Measurements from ENCODE around the gene CTSD.
A peak's percentile ranks its signal among the peaks of the same experiment; 100 is the strongest.

The CTSD gene

GRCh38 chr11:1780700-1781592 is 17.2 kb upstream of the CTSD start:
- Histone ChIP-seq H3K9me2 (replicated peaks; ENCODE audit: low read depth, low read length) (no peaks in the 10 kb centered on the region), H4K20me1 (ENCODE audit: insufficient read depth, low read length, poor library complexity, severe bottlenecking) (no peaks in the 10 kb centered on the region), H2AFZ (ENCODE audit: low read length) (no peak overlapping the region), H3K4me3 (ENCODE audit: low read length, poor library complexity, severe bottlenecking) (no peak overlapping the region), H3K9ac (ENCODE audit: low read depth, low read length, poor library complexity, severe bottlenecking) (peak overlapping the region; percentile 32), H3K4me1 (ENCODE audit: insufficient read depth, low read length, poor library complexity, severe bottlenecking) (peaks cover 21% of the 10 kb centered on the region), H3K27me3 (ENCODE audit: insufficient read depth, low read length, poor library complexity, severe bottlenecking) (no peaks in the 10 kb centered on the region), H3K9me3 (ENCODE audit: insufficient read depth, low read depth, low read length) (no peaks in the 10 kb centered on the region), H3K36me3 (ENCODE audit: insufficient read depth, low read length) (no peaks in the 10 kb centered on the region), H3K4me2 (ENCODE audit: low read depth, low read length, poor library complexity, severe bottlenecking) (peak overlapping the region; percentile 1), H3K79me2 (ENCODE audit: insufficient read depth, low read length) (no peaks in the 10 kb centered on the region), H3F3A (ENCODE audit: low read depth) (no peaks in the 10 kb centered on the region)
- TF ChIP-seq CTCF (conservative IDR thresholded peaks at IDR 0.05; ENCODE audit: low read length) (no peak), EZH2phosphoT487 (IDR thresholded peaks at IDR 0.05; ENCODE audit: borderline replicate concordance) (no peak)

GRCh38 chr11:1779806-1780699 is 16.3 kb upstream of the CTSD start:
- Histone ChIP-seq H3K27me3 (ENCODE audit: insufficient read depth, low read length, poor library complexity, severe bottlenecking) (no peaks in the 10 kb centered on the region), H3K9me2 (replicated peaks; ENCODE audit: low read depth, low read length) (no peaks in the 10 kb centered on the region)

More at GRCh38 chr11:1779806-1780699, 16.3 kb upstream of the CTSD start:
- no peak overlapping the region for H3K4me3 ChIP-seq (ENCODE audit: low read length, poor library complexity, severe bottlenecking)
- H3K4me2 ChIP-seq (ENCODE audit: low read depth, low read length, poor library complexity, severe bottlenecking), result no peak overlapping the region
- no peak overlapping the region for H2AFZ ChIP-seq (ENCODE audit: low read length)
- H3K4me1 ChIP-seq (ENCODE audit: insufficient read depth, low read length, poor library complexity, severe bottlenecking), result peaks cover 21% of the 10 kb centered on the region
- no peaks in the 10 kb centered on the region for H3K79me2 ChIP-seq (ENCODE audit: insufficient read depth, low read length)
- no peaks in the 10 kb centered on the region for H4K20me1 ChIP-seq (ENCODE audit: insufficient read depth, low read length, poor library complexity, severe bottlenecking)
- TF ChIP-seq CTCF (conservative IDR thresholded peaks at IDR 0.05; ENCODE audit: low read length) (no peak), EZH2phosphoT487 (IDR thresholded peaks at IDR 0.05; ENCODE audit: borderline replicate concordance) (no peak)
- no peaks in the 10 kb centered on the region for H3K36me3 ChIP-seq (ENCODE audit: insufficient read depth, low read length)
- no peak overlapping the region for H3K9ac ChIP-seq (ENCODE audit: low read depth, low read length, poor library complexity, severe bottlenecking)
- no peaks in the 10 kb centered on the region for H3K9me3 ChIP-seq (ENCODE audit: insufficient read depth, low read depth, low read length)
- no peaks in the 10 kb centered on the region for H3F3A ChIP-seq (ENCODE audit: low read depth)

Measured in Loucy (cell line).